ENCODE measurements around the gene MTUS2.

Gene MTUS2

DNA sequence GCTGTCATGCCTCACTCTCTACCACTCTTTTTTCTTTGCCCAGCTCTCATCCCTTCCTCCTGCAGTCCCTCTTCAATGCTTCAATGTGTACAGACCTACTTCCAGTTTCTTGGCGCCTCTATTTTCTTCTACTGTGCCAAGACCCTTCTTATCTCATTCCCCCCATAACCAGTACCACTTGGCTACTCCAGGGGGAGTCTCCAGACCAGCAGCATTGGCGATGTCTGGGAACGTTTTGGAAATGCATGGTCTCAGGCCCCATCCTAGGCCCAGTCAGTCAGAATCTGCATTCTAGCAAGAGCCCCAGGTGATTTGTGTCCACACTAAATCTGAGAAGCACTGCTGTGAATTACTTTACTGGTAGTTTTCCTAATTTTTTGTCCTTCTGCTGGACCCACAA lies 577.1 kb downstream of the MTUS2 start:
- peak; percentile 23 for DNase-seq (ENCODE audit: low read depth, low spot score)

DNA sequence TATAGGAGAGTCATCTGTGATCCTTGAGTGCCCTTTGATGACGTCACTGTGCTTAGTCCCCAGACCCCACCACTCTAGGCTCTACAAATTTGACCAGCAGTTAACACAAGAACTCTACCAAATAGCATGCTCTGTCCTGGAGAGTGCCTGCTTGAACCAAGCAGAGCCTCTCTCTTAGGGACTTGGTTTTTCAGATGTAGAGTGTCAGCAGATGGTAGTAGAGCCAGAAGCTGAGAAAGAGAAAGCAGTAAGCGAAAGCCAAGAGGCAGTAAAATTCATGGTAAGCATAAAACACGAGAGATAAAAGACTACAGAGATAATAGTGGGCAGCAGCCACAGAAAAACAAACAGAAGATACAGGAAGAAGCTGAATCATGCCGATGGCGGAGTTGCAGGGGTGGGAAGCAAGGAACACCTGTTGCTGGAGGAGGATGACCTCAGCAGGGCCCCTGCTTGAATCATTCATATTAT lies 582.1 kb downstream of the MTUS2 start:
- no peak for DNase-seq (ENCODE audit: low read depth, low spot score)

DNA sequence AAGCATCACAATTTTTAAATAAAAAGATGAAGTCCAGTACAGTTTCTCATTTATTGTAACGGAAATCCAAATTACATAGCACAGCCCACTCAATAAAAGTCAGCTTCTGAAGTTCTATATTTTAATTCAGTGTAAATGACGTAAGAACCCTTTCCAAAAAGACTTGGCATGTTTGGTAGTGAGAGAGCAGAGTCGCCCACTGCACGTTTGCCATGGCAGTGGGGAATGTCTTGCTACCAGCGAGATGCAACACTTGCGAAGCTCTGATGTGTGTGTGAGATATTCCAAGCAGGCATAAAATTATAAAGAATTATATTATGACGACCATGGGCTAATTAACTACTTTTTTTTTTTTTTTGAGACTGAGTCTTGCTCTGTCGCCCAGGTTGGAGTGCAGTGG lies 585.3 kb downstream of the MTUS2 start:
- no peak for DNase-seq (ENCODE audit: low read depth, low spot score)

DNA sequence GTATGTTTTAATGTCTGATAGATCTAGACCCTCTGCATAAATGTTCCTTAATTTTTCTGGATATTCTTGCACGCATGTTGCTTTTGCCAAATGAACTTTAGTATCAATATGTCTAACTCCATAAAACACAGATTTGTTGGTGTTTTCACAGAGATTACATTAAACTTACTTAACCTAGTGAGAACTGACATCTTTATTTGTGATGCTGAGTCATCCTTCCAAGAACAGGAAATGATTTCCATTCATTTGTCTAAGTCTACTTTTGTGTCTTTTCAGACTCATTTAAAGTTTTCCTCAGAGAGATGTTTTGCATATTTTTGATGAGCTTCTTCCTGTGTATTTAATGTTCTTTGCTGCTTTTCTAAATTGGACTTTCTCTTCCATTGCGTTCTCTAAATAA lies 591.3 kb downstream of the MTUS2 start:
- DNase-seq (ENCODE audit: low read depth, low spot score): no peak

DNA sequence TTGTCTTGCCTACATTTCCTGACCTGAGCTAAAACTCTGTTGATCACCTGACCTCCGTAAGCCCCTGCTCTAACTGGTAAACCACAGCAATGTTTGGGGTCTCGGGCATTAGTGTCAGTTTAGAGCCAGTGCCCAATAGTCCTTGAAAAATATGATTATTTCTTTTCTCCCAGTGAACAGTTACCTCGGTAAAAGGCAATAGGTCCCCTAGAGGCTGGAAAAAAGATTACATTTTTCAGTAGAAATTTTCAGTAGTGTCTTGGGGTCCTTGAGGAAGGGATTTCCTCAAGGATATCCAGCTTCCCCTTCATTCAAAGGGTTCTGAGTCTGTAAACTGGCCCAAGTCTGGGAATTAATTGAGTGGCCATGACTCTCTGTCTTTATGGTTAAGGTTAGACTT lies 597.9 kb downstream of the MTUS2 start:
- DNase-seq (ENCODE audit: low read depth, low spot score): no peak

DNA sequence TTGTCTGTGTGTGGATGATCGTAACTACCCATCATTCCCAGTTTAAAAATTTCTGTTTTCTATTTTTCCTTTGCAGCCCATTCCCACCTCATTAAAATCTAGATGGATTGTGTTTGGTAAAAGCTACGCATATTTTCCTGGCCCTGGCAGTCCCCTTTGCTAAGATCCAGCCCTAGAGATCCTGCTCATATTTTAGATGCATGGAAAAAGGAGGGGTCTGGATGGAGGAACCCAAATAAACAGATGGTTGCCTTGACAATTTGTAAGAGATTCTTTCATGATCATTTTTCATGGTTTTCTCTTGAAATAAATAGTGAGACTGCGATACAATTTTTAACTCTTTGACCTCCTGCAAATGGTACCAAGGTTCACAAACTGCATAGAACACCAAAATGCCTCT lies 601.0 kb downstream of the MTUS2 start:
- DNase-seq (ENCODE audit: low read depth, low spot score): no peak

DNA sequence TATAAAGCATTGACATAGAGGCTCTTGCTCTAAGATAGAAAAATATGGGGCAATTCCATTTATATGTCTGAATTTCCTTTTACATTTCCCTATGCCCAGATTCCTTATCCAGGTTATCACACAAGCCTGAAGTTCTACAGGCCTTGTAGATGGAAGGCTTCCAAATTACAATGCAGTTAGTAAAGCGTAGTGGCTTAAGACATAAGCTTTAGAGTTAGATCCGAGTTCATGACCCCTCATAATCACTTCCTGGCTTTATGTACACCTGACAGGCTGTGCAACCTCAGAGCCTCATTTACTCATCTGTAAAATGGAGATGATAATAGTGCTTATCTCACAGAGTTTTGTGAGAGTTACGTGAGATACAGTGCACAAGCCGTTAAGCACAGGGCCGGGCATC lies 601.9 kb downstream of the MTUS2 start:
- no peak for DNase-seq (ENCODE audit: low read depth, low spot score)

DNA sequence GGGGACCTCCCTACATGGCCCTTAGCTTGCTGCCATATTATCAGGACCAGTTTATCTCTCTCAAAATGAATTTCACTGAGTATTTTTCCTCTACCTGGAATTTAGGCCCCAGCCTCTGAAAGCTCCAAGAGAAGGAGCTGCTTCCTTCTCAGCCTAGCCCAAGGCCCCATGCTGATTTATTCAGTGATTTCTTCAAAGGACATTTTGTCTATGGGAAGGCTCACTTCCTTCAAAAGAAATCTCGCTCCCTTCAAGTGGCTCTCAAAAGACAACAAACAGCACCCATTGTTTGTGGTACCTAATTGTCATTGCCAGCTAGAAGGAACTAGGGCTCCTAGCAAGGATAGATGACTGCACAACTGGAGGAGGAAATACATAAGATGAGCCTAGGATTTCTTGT lies 602.9 kb downstream of the MTUS2 start:
- no peak for DNase-seq (ENCODE audit: low read depth, low spot score)

DNA sequence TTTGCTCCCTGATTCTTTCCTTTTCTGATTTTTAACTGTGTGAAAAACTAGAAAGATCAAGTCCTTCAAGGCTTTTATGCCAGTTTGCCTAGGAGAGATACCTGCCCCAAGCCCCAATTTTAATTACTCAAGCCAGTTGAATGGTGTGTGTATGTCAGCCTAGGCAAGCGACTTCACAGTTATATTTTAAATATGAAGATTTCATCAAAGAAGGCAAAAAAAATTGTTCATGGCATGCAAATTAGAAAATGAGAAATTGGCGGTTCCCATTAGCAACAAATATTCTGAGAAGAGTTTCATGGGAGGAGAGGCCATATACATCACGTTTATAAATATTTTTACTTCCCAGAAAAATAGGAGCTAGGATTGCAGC lies 607.8 kb downstream of the MTUS2 start:
- DNase-seq (ENCODE audit: low read depth, low spot score): no peak

DNA sequence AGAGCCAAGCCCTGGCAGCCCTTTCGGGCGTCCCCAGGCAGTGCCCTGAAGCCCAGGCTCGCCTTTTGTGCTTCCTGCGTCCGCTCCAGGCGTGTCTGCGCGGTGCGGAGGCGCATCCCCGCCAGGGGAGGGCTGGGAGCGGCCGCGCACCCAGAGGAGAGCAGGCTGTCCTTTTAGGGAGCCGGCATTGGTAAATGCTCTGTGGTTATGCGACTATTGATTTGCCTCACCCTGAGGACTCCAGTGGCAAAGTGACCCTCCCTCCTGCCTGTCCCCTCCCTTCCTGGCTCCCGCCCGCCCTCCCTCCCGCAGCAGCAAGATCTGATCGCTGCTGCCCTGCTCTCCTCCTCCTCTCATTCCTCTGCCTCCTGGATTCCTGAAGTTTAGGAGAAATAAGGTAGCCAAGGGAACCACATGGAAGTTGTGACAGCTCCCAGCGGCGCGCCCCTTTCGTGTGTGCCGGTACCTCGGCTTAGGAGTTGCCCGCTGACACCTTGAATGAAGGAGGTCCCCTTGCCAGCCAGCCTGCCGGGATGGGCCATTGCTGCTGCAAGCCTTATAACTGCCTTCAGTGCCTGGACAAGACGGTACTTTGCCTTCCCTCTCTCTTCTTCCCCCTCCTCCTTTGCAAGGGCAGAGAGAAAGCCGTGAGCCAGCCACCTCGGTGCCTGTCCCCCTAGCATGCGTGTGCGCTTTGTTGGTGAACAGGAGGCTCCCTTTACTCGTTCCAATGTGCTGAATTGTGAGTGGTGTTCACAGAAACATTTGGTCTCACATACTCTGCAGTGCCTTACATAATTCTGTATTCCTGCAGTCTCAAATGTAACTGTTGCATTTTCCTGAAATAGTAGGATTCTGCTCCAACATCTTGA lies 608.4 kb downstream of the MTUS2 start:
- DNase-seq (ENCODE audit: low read depth, low spot score): peak; percentile 47

DNA sequence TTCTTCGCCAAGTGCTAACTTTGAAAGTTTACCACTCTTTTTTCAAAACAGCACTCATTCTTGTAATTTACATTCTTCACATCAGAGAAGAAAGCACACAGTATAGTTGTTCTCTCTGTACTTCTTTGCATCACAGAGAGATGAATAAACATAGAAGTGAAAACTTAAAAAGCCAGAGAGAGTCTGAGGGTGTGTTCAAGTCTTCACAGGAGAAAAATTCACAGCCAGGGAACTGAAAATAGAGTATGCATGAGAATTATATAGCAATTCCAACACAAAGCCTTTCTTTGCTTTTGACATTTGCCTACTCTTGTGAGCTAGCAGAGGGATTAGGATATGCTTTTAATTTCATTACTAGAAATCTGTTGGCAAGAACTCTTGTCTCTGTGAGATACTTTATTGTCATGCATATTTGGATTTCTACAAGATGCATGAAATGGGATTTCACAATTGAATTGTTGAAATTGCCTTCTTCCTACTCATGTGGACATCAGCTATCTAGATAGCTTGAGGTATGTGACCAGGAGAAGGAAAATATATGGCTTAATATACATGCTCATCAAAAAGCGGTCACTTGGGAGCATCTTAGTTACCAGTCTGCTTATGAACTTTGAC lies 609.3 kb downstream of the MTUS2 start:
- DNase-seq (ENCODE audit: low read depth, low spot score): no peak

DNA sequence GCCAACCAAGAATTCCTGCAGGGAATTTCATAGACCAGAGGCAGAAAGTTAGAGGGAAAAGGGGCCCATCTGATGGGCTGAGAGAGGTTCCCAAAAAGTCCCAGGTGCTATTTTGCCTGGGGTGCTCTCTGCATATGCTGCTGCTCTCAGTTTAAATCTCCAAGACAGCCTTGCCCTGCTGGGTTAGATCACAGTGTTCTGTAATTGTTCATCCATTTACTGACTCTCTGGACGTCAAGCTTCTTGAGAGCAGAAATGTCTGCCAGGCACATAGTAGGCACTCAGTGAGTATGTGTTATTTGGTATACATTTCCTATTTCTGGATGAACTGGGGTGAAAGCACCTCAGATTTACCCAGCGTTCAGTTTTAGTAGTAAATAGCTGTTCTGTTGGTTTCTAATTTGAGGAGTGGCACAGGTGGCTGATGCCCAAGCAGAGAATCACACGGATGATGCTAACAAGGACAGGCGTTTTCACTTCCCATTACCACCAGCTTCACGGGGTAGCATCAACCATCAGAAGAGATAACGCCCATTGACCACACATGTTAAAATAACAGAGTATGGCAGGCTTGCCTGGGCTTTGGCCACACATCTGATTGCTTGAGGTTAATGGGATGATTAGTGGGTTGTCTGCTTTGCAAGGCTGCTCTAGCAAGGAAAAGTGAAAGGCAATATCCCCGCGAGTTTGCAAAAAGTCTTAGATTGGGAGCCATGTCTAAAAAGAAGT lies 614.2 kb downstream of the MTUS2 start:
- DNase-seq (ENCODE audit: low read depth, low spot score): no peak

DNA sequence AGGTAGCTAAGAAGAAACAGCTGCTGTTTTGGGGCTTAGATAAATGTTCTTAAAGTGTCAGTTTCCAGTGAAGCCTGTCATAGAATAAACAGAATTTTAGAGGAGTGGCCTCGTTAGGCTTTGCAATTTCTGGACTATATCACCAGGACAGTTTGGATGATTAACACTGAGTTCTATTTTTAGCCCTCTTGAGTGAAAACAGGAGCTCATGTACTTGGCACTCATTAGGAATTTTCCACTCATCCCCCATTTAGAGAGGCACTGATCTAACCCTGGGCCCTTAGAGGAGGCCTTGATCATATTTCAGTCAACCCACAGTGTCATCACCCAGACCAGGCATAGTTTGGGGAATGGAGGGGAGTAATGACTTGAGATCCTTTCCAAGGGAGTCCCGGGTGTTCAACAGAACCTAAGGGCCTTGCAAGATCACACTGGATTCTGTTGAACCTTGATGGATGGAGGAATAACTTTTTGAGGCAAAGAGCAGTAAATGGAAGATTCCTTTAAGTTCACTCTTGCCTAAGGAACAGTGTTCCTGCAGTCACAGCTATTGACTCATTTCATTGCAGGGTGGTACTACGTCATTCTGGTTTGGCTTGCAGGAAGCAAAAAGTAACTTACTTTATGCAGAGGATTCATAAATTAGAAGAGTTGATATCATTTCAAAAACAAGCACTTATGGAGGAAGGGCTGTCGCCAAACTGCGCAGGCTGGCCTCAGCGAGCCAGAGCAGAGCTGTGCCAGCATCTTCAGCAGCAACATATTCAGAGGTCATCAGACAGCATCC lies 615.2 kb downstream of the MTUS2 start:
- DNase-seq (ENCODE audit: low read depth, low spot score): no peak

DNA sequence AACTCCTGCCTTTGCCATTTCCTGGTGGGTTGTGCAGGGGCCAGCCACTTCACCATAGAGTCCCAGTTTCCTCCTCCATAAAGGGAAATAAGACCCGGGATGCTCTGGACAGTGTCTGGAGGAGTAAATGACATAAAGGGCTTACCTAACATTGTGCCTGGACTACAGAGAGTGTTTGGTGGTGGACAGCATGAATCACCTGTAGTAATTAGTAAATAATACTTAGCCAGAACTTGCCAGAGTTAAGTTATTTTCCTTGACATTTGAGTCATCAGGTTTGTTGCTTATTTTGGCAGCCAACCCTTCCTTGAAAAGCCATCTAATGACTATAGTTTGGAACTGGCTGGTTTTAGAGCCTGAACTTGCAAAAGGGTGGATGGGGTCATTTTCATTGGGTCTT lies 616.2 kb downstream of the MTUS2 start:
- DNase-seq (ENCODE audit: low read depth, low spot score): no peak

DNA sequence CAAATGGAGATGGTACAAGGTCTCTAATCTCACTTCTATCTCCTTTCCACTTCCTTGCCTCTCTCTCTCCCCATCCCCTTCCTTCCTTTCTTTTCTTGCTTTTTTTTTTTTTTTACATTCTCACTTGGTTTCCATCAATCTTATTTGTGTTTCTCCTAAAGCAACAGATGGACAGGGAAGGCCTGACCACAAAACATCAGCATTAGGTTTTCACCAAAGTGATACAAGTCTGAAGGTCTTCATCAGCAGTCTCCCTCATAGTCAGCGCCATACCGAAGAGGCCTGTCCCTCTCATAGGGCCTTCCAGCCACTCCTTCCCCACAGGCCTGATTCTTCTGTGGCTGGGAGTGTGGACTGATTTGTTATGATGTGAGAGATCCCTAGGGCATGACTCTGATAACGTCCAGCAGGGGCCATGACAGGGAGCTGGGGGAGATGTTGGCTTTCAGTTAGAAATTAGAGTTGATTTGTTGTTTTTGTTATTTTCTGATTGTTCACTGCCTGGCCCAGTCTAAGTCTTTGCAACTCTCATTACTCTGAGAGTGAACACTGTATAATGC lies 616.7 kb downstream of the MTUS2 start:
- no peak for DNase-seq (ENCODE audit: low read depth, low spot score)

DNA sequence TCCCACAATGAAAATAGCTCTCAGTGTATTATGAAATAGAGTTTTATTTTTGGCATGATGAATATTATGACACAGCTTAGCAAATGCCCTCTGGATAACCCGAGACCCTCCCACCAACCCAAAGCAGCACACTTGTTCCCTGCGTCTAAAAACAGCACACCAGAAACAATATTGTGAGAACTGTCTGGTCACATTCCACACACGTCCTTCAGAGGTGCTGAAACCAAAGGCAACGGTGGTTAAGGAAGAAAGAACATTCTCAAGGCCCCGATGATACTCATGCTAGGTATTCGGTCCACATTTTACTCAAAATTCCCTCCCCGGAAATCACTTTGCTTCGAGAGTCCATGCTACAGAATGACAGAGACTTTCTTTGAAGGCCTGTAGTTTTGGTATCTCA lies 618.6 kb downstream of the MTUS2 start:
- DNase-seq (ENCODE audit: low read depth, low spot score): no peak

DNA sequence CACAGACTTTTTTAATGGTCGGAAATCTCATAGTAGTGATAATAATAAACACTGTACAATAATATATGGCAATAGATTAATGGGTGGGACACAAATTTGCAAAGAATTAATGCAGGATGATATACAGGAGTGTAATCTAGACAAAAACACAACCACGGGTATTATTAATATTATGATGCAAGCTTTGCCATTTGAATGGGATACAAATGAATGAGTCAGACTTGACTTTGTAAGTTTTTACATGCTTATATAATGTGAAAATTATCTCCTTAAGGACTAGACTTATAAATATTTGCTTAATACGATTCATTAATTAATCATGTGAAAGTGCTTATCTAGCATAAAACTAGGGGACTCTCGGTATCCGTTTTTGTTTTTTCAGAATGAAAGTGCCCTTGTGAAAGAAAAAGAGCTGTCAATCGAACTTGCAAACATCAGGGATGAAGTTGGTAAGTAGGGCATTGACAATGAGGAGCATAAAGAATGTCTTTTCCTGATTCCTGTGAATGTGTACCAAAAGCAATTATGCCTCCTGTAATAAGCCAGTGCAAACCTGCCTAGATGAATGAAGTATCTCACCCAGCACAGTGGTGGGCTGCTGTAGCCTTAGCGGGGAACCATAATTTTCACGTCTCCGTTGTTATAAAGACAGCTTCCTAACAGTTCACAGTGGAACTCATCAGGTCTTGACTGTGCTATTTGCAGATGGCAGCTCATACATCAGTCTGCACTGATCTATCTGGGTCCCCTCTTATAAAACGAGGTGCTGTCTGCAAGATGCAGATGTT lies 619.7 kb downstream of the MTUS2 start:
- DNase-seq (ENCODE audit: low read depth, low spot score): no peak

DNA sequence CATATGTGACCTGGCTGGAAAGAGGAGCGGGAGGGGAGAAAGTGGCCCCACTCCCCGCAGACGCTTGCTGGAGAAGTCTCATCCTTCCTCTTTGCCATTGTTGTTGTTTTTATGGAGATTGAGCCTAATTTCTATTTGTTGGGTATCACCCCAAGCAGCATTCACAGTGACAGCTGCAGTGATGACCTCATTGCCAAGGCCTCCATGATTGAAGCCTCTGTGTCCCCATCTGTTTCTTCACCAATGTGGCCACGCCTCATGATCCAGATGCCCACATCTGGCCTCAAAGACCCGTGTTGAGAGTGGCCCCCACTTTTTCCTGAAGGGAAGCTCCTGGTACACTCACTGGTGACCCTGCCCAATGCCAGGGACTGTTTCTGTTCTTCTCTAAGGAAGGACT lies 621.2 kb downstream of the MTUS2 start:
- no peak for DNase-seq (ENCODE audit: low read depth, low spot score)

DNA sequence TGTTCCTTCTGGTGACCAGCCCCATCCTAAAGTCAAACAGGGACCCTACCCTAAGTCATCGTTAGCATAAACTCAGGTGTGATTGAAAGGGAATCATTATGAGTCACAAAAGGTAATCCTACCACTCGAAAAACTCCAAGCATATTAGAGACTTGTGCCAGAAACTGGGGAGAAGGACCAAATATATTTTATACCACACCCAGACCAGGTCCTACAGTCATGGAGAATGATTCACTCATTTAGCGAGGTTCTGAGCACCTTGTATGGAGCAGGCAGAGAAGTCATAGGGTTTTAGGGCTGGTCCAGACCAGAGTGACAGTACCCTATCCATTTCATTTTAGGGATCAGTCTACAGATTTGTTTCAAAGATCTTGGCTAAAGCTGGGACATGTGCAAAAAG lies 625.9 kb downstream of the MTUS2 start:
- no peak for DNase-seq (ENCODE audit: low read depth, low spot score)

DNA sequence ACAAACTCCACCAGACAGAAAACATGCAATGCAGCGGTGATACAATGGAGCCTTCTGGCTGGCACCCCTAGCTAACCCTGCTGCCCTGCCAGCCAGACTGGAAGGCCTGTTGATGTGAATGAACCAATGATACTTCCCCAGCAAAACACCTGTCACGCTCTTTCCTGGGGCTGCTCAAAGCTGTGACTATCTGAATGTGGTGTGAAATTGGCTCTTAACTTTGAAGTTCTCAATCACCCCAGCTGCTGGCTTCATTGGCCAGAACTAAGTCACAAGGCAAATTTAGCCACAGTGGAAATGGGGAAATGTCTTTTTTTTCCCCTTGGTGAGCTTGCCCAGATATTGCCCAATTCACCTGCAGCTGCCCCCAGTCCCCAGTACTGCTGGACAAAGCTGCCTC lies 628.0 kb downstream of the MTUS2 start:
- no peak for DNase-seq (ENCODE audit: low read depth, low spot score)

DNA sequence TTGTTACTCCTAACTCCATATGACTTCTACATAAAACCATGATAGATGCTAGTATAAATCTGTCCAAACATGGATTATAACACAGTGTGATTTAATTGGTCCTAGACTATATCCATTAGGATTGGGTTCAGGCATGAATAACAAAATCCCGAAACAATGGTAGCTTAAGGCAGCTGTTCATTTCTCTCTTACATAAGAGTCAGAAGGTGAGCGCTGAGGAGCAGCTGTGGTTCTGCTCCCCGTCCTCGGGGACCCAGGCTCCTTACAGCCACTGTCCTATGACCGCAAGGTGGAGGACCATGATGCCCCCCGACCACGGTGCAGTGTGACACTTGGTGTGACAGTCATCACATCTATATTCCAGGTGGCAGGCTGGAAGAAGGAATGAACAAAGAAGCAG lies 629.6 kb downstream of the MTUS2 start:
- DNase-seq (ENCODE audit: low read depth, low spot score): no peak
